Activated CD8-positive, alpha-beta memory T cell treated with anti-CD3 and anti-CD28 coated beads, Interleukin-2, amount 50 U/mL, for 4 hours (primary cell): ENCODE results near the gene CYP4F22.
"Not testable (repeated sequence)": the region's sequence is repeated elsewhere in the genome, so short reads cannot be mapped to it uniquely, and the experiment has no call there.

Experiments
- DNase-seq: peaks from one replicate; pipeline ENCODE4 v3.0.0-alpha.2; 2020

Gene CYP4F22

GRCh38 chr19:15583346-15583745 lies 75.0 kb downstream of the CYP4F22 start:
- DNase-seq = no peak

GRCh38 chr19:15584095-15584494 lies 75.8 kb downstream of the CYP4F22 start:
- DNase-seq = no peak

- DNase-seq = peak; percentile 87
Observed at GRCh38 chr19:15584541-15585115, 76.3 kb downstream of the CYP4F22 start.

- no peak for DNase-seq
Observed at GRCh38 chr19:15587663-15588062, 79.3 kb downstream of the CYP4F22 start.

GRCh38 chr19:15588265-15588664 lies 79.9 kb downstream of the CYP4F22 start:
- no peak for DNase-seq

GRCh38 chr19:15589760-15590451 lies 81.6 kb downstream of the CYP4F22 start:
- DNase-seq = no peak

GRCh38 chr19:15591796-15592195 lies 83.5 kb downstream of the CYP4F22 start:
- no peak for DNase-seq

- not testable (repeated sequence) for DNase-seq
Observed at GRCh38 chr19:15592506-15592905, 84.2 kb downstream of the CYP4F22 start.

GRCh38 chr19:15593766-15594165 lies 85.4 kb downstream of the CYP4F22 start:
- not testable (repeated sequence) for DNase-seq

- DNase-seq = no peak
Observed at GRCh38 chr19:15595069-15595468, 86.7 kb downstream of the CYP4F22 start.
